Activated CD8-positive, alpha-beta T cell treated with anti-CD3 and anti-CD28 coated beads for 36 hours (primary cell): Measurements from ENCODE around the gene MAP3K3. TPM values are rescaled to one million over a fixed set of nuclear protein-coding genes. Genes with fewer than 3 reads are reported as not detected.

Source experiments
- ATAC-seq: fragments of 200-7000 bp; cut with Tn5 transposase; one replicate; pipeline ENCODE4 v1.10.0; 2021; ENCODE audit warnings: mild to moderate bottlenecking, moderate library complexity
- CTCF ChIA-PET: fragments of 350-600 bp; sonication (Branson Sonifier 250); formaldehyde crosslinking; loops from one replicate; lab custom pipeline; 2021; ENCODE audit warnings: antibody characterized with exemption; lab: Charles Lee
- POLR2A ChIA-PET: fragments of 350-600 bp; sonication (Branson Sonifier 250); formaldehyde crosslinking; loops from one replicate; lab custom pipeline; 2021; ENCODE audit warnings: antibody characterized with exemption; lab: Charles Lee
- DNase-seq: peaks from one replicate; pipeline ENCODE4 v3.0.0-alpha.2; 2020
- H3K27ac Mint-ChIP-seq: one replicate; pipeline ENCODE4 v1.8.0; 2021; ENCODE audit warnings: mild to moderate bottlenecking, mixed read lengths
- H3K27me3 Mint-ChIP-seq: one replicate; pipeline ENCODE4 v1.8.0; 2021; ENCODE audit warnings: mixed read lengths
- H3K36me3 Mint-ChIP-seq: one replicate; pipeline ENCODE4 v1.8.0; 2021; ENCODE audit warnings: low read depth, mixed read lengths
- H3K4me1 Mint-ChIP-seq: one replicate; pipeline ENCODE4 v1.8.0; 2021; ENCODE audit warnings: low read depth, mixed read lengths
- H3K4me3 Mint-ChIP-seq: one replicate; pipeline ENCODE4 v1.8.0; 2021; ENCODE audit warnings: mild to moderate bottlenecking, moderate library complexity, mixed read lengths
- H3K9me3 Mint-ChIP-seq: one replicate; pipeline ENCODE4 v1.8.0; 2021; ENCODE audit warnings: mixed read lengths
- CTCF ChIP-seq: fragments of 200-600 bp; IDR thresholded peaks from one replicate; pipeline ENCODE4 v1.8.0; 2022; ENCODE audit warnings: antibody characterized with exemption, mild to moderate bottlenecking
- intact Hi-C: fragments of 100-400 bp; cut with micrococcal nuclease; formaldehyde crosslinking; loops from one replicate; pipeline ENCODE4 v1.10.0; 2022
- total RNA-seq, 2 experiments: library from RNA; stranded (reverse); gene quantifications; one replicate each; pipeline ENCODE4 v1.2.3, GENCODE V29; 2021

The MAP3K3 gene
- total RNA-seq, 2 experiments from 2014 or later = 20.6 to 22.5 TPM

GRCh38 chr17:63700528-63701455 is 78.6 kb downstream of the MAP3K3 start:
- Mint-ChIP-seq H3K9me3 (no peaks in the 10 kb centered on the region), H3K36me3 (peaks cover 50% of the 10 kb centered on the region), H3K27ac (peak overlapping the region; percentile 99), H3K4me1 (peaks cover 58% of the 10 kb centered on the region), H3K27me3 (no peaks in the 10 kb centered on the region), H3K4me3 (peak overlapping the region; percentile 92)
- intact Hi-C loops = no loop called here
- POLR2A ChIA-PET = interaction anchor here (0.6 to 11.3 kb wide), 25 partner anchors 9 to 806 kb away, joined by 3 to 96 read pairs (median 4); partner anchors contain the start of genes CCDC47, CEP95, DDX42 and DDX5
- DNase-seq (peak; percentile 69), ATAC-seq (peak; percentile 1)
- no peak for TF ChIP-seq CTCF
- CTCF ChIA-PET = interaction anchor here (1.0 to 2.9 kb wide), 5 partner anchors 10 to 275 kb away, joined by 4 to 16 read pairs (median 6); partner anchors contain the start of gene MAP3K3

DNA sequence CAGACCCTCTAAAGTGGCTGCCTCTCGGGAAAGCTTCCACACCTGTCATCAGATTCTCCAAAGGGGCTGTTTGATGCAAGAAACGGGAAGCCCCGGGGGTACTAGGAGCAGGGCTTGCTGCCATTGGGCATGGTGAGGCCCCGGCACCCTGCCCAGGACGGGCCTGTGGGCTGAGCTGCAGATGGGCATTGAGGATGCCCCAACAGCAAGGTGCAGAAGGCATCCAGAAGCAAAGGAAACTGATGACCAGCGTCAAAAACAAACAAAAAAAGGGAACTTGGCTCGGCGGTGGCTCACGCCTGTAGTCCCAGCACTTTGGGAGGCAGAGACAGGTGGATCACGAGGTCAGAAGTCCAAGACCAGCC is 79.2 kb downstream of the MAP3K3 start:
- ChIA-PET POLR2A (interaction anchor here (0.7 to 11.3 kb wide), 23 partner anchors 9 to 805 kb away, joined by 3 to 96 read pairs (median 4); partner anchors contain the start of genes CCDC47, CEP95, DDX42 and DDX5), CTCF (interaction anchor here (1.0 to 2.9 kb wide), 6 partner anchors 9 to 276 kb away, joined by 3 to 16 read pairs (median 6); partner anchors contain the start of gene MAP3K3)
- H3K27me3 Mint-ChIP-seq = no peaks in the 10 kb centered on the region
- intact Hi-C loops = no loop called here
- ATAC-seq = no peak
- no peaks in the 10 kb centered on the region for H3K9me3 Mint-ChIP-seq
- no peak for TF ChIP-seq CTCF
- peaks cover 49% of the 10 kb centered on the region for H3K36me3 Mint-ChIP-seq
- DNase-seq = no peak
- H3K4me3 Mint-ChIP-seq = peak overlapping the region; percentile 92
- H3K4me1 Mint-ChIP-seq = peaks cover 59% of the 10 kb centered on the region
- peak overlapping the region; percentile 99 for H3K27ac Mint-ChIP-seq

- CTCF ChIA-PET = interaction anchor here (0.8 to 2.9 kb wide), 6 partner anchors 9 to 277 kb away, joined by 3 to 16 read pairs (median 5); partner anchors contain the start of gene MAP3K3
- H3K4me1 Mint-ChIP-seq = peaks cover 59% of the 10 kb centered on the region
These were observed 79.9 kb downstream of the MAP3K3 start for GRCh38 chr17:63701868-63702720.

GRCh38 chr17:63702721-63703015 is 80.5 kb downstream of the MAP3K3 start:
- H3K9me3 Mint-ChIP-seq = no peaks in the 10 kb centered on the region
- no peaks in the 10 kb centered on the region for H3K27me3 Mint-ChIP-seq
- H3K27ac Mint-ChIP-seq = peak overlapping the region; percentile 99
- H3K36me3 Mint-ChIP-seq = peaks cover 44% of the 10 kb centered on the region
- CTCF ChIA-PET = interaction anchor here (0.8 to 2.9 kb wide), 4 partner anchors 8 to 277 kb away, joined by 3 to 16 read pairs (median 4); partner anchors contain the start of gene MAP3K3
- POLR2A ChIA-PET = interaction anchor here (0.6 to 11.3 kb wide), 12 partner anchors 7 to 318 kb away, joined by 3 to 96 read pairs (median 4); partner anchors contain the start of genes CCDC47, DDX42, ICAM2 and MAP3K3
- DNase-seq (no peak), ATAC-seq (no peak)
- intact Hi-C loops = no loop called here
- H3K4me1 Mint-ChIP-seq = peaks cover 57% of the 10 kb centered on the region
- TF ChIP-seq CTCF = no peak
- H3K4me3 Mint-ChIP-seq = peak overlapping the region; percentile 92

More at GRCh38 chr17:63701868-63702720, 79.9 kb downstream of the MAP3K3 start:
- no peak for TF ChIP-seq CTCF
- ATAC-seq = peak; percentile 25
- Mint-ChIP-seq H3K27ac (peak overlapping the region; percentile 99), H3K9me3 (no peaks in the 10 kb centered on the region), H3K27me3 (no peaks in the 10 kb centered on the region), H3K36me3 (peaks cover 44% of the 10 kb centered on the region), H3K4me3 (peak overlapping the region; percentile 92)
- intact Hi-C loops = no loop called here
- DNase-seq = peak; percentile 92
- POLR2A ChIA-PET = interaction anchor here (0.6 to 11.3 kb wide), 20 partner anchors 8 to 803 kb away, joined by 3 to 96 read pairs (median 4); partner anchors contain the start of genes CCDC47, DDX42, ICAM2 and MAP3K3
